Activated naive CD8-positive, alpha-beta T cell treated with anti-CD3 and anti-CD28 coated beads for 36 hours (primary cell): Measurements from ENCODE around the gene TOX3. TPM values are rescaled to one million over a fixed set of nuclear protein-coding genes. Genes with fewer than 3 reads are reported as not detected.

Experiments used
- DNase-seq: peaks from one replicate; pipeline ENCODE4 v3.0.0; 2021
- H3K27ac Mint-ChIP-seq: one replicate; pipeline ENCODE4 v1.8.0; 2022; ENCODE audit warnings: mild to moderate bottlenecking, moderate library complexity, mixed read lengths
- H3K27me3 Mint-ChIP-seq: one replicate; pipeline ENCODE4 v1.8.0; 2022; ENCODE audit warnings: mild to moderate bottlenecking, mixed read lengths
- H3K36me3 Mint-ChIP-seq: one replicate; pipeline ENCODE4 v1.8.0; 2021; ENCODE audit warnings: mild to moderate bottlenecking, mixed read lengths
- H3K4me1 Mint-ChIP-seq: one replicate; pipeline ENCODE4 v1.8.0; 2021; ENCODE audit warnings: mixed read lengths
- H3K4me3 Mint-ChIP-seq: one replicate; pipeline ENCODE4 v1.8.0; 2022; ENCODE audit warnings: mild to moderate bottlenecking, moderate library complexity, mixed read lengths
- H3K9me3 Mint-ChIP-seq: one replicate; pipeline ENCODE4 v1.8.0; 2022; ENCODE audit warnings: mixed read lengths
- total RNA-seq, 2 experiments: library from RNA; stranded (reverse); gene quantifications; one replicate each; pipeline ENCODE4 v1.2.3, GENCODE V29; 2021

TOX3 gene
- total RNA-seq, 2 experiments from 2014 or later, result not detected

DNA sequence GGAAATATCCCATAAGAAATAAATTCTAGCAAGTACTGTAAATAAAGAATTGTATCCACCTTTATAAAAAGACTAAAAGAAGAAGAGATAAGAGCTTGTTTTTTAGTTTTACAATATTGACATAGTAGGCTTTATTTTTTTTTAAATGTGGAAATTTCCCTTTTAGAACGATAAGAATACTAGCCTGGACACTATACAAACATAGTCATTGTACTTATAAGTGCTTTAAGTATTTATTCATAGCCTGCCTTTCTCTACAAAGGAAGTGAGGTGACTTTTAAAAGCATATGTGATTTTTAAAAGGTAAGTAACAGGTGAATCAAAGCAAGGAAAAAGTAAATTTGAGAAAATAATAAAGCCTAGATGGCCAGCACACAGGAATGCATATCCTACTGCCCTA is 17.7 kb downstream of the TOX3 start:
- no peaks in the 10 kb centered on the region for H3K36me3 Mint-ChIP-seq
- H3K9me3 Mint-ChIP-seq, result no peaks in the 10 kb centered on the region
- peaks cover 4% of the 10 kb centered on the region for H3K27me3 Mint-ChIP-seq
- H3K27ac Mint-ChIP-seq, result no peak overlapping the region
- no peak overlapping the region for H3K4me3 Mint-ChIP-seq
- no peaks in the 10 kb centered on the region for H3K4me1 Mint-ChIP-seq
- no peak for DNase-seq

DNA sequence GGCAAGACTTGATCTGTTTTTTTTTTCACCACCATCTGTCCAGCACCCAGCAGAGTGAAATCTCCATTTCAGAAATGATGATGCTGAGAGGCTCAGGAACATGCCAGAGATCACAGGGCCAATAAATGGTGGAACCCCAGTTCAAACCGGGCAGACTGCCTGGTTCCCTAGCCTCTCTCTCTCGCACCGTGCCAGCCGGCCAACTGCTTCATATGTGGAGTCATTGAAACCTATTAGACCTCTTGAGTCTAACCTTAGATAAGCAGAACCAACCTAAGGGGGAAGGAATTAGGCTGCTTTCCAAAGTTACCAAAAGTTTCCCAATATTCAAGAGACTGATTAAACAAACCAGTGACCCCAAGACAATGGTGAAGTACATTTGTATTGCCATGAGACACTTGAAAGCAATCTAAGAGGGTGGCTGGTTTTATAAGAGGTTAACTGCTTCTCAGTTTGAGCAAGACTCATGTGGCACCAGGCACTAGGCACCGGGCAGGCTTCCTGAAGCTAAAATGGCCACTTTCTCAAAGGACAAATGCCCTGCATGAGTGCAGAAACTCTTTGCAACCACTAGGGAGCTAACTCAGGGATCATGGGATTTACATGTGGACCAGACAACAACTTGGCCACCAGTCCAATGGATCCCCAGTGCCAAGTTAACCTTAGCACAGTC is 18.4 kb downstream of the TOX3 start:
- DNase-seq, result no peak
- Mint-ChIP-seq H3K4me1 (no peaks in the 10 kb centered on the region), H3K9me3 (no peaks in the 10 kb centered on the region), H3K27ac (no peak overlapping the region), H3K4me3 (no peak overlapping the region), H3K36me3 (no peaks in the 10 kb centered on the region), H3K27me3 (peaks cover 4% of the 10 kb centered on the region)

DNA sequence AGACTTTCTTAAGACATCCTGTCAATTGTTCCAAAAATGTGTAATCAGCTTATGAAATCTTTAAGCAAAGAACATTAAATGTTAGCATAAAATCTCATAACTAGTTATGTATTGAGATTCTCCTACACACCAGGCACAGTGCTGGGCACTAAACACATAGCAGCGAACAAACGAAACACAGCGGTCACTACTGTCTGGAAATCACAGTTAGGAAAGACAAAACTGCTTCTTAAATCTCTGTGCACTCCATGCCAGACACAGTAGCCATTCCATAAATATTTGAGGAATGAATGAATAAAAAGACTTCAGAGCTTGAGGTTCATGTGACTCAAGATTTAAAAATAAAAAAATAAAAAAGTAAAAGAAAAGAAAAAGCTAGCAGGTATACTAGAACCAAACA is 20.1 kb downstream of the TOX3 start:
- Mint-ChIP-seq H3K9me3 (peaks cover 2% of the 10 kb centered on the region), H3K27me3 (peaks cover 4% of the 10 kb centered on the region), H3K27ac (no peak overlapping the region), H3K4me3 (no peak overlapping the region), H3K4me1 (no peaks in the 10 kb centered on the region), H3K36me3 (no peaks in the 10 kb centered on the region)
- no peak for DNase-seq

DNA sequence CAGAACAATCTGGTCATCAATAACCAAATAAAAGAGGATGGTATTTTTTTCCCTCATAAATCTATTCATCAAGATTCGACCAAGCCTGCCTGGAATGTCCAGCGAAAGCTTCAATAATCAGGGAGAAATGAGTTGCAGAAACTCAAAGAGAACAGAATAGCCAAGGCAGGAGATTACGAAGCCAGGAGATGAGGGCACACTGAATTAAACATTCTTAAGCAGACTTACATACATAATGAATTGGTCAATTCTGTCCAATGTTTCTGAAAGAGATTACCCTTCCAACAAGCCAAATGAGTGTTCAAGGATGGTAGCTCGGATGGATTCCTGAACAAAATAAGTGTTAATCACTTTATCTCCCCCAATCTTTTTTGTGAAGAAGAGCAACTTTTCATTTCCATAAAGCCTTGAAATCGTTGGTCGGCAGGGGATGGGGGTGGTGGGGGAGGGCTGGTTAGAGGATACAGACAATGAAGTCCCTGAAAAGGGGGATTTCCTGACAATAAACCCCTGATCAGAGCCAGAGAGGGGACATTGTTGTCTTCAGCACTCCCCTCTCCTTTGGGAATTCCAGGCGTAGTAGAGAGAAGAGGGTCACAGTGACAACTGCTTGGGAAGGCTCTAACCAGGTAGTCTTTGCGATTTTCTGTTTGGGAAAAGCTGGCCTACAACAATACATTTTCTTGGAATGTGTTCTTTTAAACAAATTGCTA is 20.7 kb downstream of the TOX3 start:
- Mint-ChIP-seq H3K27ac (no peak overlapping the region), H3K9me3 (peaks cover 2% of the 10 kb centered on the region), H3K27me3 (peaks cover 4% of the 10 kb centered on the region), H3K4me1 (no peaks in the 10 kb centered on the region), H3K4me3 (no peak overlapping the region), H3K36me3 (no peaks in the 10 kb centered on the region)
- DNase-seq, result no peak

DNA sequence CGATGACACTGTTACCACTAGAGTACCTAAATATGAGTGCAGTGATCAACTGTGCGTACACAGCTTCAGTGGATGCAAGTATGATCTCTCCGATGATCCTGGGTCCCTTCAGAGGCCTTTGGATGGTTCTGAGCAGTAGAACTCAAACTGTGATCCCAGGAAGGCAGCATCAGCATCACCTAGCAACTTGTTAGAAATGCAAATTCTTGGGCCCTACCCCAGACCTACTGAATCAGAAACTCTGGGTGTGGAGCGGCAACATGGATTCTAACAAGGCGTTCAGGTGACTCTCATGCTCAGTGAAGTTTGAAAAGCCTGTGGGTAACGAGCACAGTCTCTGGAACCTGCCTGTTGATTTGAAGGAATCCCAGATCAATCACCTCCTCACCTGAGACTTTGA is 25.4 kb downstream of the TOX3 start:
- Mint-ChIP-seq H3K4me3 (no peak overlapping the region), H3K9me3 (peaks cover 2% of the 10 kb centered on the region), H3K4me1 (no peaks in the 10 kb centered on the region), H3K27me3 (peaks cover 4% of the 10 kb centered on the region), H3K27ac (no peak overlapping the region), H3K36me3 (no peaks in the 10 kb centered on the region)
- no peak for DNase-seq

DNA sequence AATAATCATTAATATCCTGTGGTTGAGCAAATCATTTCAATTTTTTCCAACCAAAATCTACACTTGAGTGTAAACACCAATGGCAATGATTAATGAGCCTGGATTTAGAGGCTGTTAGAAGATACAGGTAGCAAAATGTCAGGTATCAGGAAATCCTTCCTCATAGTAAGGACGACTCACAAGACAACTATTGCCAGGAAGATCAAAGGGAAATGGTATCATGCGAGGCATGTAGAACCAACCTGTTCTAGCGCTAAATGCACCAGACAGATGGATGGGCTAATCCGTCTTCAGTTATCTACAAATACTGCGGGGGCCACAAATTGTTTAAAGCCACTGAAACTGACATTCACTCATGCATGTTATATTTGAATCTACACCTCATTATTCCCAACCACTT is 28.1 kb downstream of the TOX3 start:
- DNase-seq, result no peak
- Mint-ChIP-seq H3K36me3 (no peaks in the 10 kb centered on the region), H3K4me3 (no peak overlapping the region), H3K9me3 (peaks cover 6% of the 10 kb centered on the region), H3K27ac (no peak overlapping the region), H3K4me1 (no peaks in the 10 kb centered on the region), H3K27me3 (no peaks in the 10 kb centered on the region)

DNA sequence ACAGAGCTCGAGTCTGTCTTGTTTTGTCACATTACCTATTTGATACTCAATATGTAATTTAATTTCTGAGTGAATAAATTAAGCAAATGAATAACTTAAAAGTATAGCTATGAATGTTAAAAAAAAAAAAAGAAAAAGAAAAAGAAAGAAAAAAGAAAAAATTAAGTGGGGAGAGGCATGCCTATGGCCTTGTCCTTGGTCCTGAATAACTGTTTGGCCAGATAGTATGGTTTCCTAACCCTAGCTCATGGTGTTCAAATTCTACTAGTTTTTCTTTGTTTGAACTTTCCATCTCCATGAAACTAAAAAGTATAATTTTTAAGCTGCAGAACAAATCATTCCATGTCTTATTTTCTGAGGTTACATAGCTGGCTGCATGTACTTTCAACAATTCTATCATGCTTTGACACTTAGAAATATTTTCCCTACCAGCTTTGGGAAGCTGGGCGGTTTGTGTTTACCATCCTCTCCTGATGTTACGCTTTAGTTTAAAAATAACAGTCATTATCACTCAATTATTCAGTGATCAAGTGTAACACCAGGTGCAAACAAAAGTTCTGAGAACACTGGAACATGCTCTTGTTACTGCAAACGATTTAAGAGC is 31.8 kb downstream of the TOX3 start:
- H3K36me3 Mint-ChIP-seq, result no peaks in the 10 kb centered on the region
- DNase-seq, result no peak
- H3K4me3 Mint-ChIP-seq, result no peak overlapping the region
- H3K4me1 Mint-ChIP-seq, result no peaks in the 10 kb centered on the region
- peaks cover 4% of the 10 kb centered on the region for H3K9me3 Mint-ChIP-seq
- no peak overlapping the region for H3K27ac Mint-ChIP-seq
- H3K27me3 Mint-ChIP-seq, result no peaks in the 10 kb centered on the region

DNA sequence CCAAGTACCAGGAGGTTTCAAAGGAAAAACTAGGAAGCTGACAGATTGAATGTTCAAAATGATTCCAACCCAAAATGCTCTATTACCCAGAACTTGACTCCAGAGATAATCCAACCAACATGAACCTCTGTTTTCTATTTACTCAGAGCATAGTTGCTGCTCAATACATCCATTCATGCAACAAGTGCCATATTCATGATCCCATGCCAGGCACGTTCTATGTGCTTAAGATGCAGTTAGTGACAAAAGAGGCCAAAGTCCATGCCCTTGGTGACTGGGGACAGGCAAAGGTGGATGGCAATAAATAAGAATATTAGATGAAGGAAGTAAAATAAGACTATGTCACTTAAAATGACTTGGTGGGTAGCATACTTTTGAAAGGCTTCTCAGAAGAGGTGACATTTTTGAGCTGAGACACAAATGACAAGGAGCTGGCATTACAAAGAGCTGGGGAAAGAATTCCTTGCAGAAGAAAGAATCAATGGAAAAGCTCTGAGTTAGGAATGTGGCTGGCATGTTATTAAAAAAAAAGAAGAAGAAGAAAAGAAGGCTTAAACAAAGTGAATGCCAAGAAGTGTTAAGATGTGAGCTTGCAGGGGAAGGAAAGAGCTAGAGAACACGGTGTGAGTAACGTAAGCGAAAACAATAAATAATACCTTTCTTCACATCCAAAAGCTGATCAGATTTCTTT is 34.5 kb downstream of the TOX3 start:
- Mint-ChIP-seq H3K27ac (no peak overlapping the region), H3K4me3 (no peak overlapping the region), H3K27me3 (no peaks in the 10 kb centered on the region), H3K36me3 (no peaks in the 10 kb centered on the region), H3K9me3 (peaks cover 4% of the 10 kb centered on the region), H3K4me1 (no peaks in the 10 kb centered on the region)
- DNase-seq, result no peak

DNA sequence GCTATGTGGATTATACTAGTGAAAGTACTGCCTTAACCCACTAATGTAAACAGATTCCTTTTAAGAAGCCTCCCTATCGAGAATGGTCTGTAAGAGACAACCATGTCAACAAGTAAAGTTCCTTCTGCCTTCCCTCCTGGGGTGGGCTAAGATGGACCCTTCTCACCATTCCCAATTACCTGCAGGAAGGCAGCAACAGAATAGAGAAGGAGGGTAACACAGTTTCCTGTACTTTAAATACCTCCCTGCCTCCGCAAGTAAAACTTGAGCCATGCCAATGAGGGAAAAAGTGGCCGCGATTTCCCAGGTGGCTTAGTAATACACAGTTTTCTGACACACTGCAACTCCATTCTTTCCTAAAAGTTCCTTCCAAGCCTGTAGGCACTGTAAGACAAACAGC is 45.2 kb downstream of the TOX3 start:
- DNase-seq, result no peak
- Mint-ChIP-seq H3K36me3 (no peaks in the 10 kb centered on the region), H3K27ac (no peak overlapping the region), H3K4me1 (no peaks in the 10 kb centered on the region), H3K4me3 (no peak overlapping the region), H3K27me3 (peaks cover 10% of the 10 kb centered on the region), H3K9me3 (no peaks in the 10 kb centered on the region)

DNA sequence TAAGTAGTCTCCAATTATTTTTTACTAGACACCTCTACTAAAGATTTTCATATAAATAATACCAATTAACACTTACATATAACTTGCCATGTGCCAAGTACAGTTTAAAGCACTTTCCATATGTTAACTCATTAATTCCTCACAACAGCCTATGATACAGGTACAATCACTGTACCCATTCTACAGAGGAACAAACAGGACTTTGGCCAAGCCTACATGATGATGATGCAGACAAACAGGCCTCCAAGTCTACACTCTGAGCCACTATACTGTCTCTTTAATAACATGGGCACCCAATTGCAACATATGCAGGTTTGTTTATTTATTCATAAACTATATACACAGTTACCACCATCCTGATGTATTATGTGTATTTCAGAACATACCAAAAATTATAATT is 46.0 kb downstream of the TOX3 start:
- H3K27ac Mint-ChIP-seq, result no peak overlapping the region
- H3K9me3 Mint-ChIP-seq, result no peaks in the 10 kb centered on the region
- H3K36me3 Mint-ChIP-seq, result no peaks in the 10 kb centered on the region
- H3K4me3 Mint-ChIP-seq, result no peak overlapping the region
- no peak for DNase-seq
- H3K27me3 Mint-ChIP-seq, result peaks cover 10% of the 10 kb centered on the region
- no peaks in the 10 kb centered on the region for H3K4me1 Mint-ChIP-seq

DNA sequence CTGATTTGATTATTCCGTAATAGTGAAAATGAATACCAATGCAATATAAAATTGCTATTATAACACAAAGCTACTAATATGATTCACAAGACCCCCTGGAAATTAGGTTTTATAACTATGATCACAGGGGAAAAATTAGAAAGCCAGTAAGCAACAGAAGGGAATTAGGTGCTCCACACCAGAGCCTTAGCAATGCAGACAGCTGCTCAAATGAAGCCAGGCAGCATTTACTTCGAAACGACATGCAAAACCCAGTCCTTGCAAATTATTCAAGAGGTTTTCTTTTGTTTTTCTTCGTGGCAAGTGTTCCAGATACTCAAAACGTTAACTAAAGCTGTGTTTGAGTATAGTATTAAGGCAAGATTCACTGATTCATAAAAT is 47.9 kb downstream of the TOX3 start:
- Mint-ChIP-seq H3K4me3 (no peak overlapping the region), H3K4me1 (no peaks in the 10 kb centered on the region), H3K27me3 (peaks cover 10% of the 10 kb centered on the region), H3K27ac (no peak overlapping the region), H3K9me3 (no peaks in the 10 kb centered on the region), H3K36me3 (no peaks in the 10 kb centered on the region)
- no peak for DNase-seq

DNA sequence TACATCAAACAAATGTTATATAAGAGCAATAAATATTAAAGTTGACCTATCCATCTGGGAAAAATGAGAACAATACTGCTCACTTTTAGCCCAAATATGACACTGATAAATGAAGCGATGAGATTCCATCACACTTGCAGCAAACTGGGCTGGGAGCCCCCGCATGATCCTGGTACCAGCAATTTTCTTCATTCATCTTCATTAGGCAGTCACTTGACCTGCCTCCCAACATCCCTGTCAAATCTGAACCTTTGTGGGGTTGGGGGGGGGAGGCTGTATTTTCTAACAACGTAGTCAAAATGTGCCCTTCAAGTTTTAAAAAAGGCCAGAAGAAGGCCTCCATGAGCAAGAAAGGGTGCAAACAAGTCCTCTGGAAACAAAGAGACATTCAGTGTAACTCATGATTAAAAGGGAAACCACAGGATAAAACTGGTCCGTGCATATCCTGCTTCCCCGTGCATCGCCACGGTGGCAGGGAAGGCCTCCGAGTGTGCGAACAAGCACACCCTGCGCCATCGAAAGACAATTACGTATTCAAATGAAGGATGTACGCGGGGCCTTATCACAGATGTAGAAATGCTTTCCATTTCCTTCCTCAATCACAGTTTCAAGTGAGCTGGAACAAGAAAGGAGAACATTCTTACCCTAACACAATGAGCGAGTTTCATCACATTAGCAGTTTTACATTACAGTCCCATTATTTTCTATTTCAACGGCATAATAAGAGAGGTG is 48.4 kb downstream of the TOX3 start:
- H3K9me3 Mint-ChIP-seq, result no peaks in the 10 kb centered on the region
- peaks cover 10% of the 10 kb centered on the region for H3K27me3 Mint-ChIP-seq
- H3K36me3 Mint-ChIP-seq, result no peaks in the 10 kb centered on the region
- H3K27ac Mint-ChIP-seq, result no peak overlapping the region
- no peaks in the 10 kb centered on the region for H3K4me1 Mint-ChIP-seq
- DNase-seq, result no peak
- no peak overlapping the region for H3K4me3 Mint-ChIP-seq

DNA sequence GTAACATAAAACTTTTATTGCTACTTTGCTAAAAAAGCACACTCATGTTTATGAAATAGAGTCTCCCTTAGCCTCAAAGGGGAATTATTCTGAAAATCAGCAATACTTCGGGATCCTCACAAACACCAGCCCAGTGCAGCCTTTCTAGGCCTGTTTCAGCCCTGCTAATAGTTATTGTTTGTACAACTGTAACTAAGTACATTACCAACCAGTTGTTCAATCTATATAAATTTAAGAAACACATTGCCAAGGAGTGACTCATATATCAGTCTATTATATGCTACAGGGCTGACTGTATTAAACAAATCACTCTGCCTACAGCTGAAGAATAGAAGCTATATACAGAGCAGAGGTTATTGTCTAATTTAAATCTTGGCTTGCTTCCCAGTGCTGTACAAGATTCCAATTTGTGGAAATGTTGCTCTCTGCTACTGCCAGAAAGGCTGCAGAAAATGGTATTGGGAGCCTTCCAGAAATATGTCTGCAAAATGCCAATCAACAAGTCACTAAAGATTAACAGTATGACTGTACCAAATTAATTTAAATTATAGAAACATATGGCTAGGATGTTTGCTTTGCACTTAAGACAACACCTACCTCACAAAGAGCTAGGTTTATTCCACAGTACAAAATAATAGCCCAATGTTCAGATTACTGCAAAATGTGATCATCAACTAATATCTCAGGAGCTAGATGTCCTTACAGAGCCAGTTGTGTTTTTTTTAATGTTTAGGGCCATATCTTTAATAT is 49.7 kb downstream of the TOX3 start:
- Mint-ChIP-seq H3K36me3 (no peaks in the 10 kb centered on the region), H3K9me3 (no peaks in the 10 kb centered on the region), H3K27ac (no peak overlapping the region), H3K4me3 (no peak overlapping the region), H3K4me1 (no peaks in the 10 kb centered on the region), H3K27me3 (peaks cover 10% of the 10 kb centered on the region)
- DNase-seq, result no peak

DNA sequence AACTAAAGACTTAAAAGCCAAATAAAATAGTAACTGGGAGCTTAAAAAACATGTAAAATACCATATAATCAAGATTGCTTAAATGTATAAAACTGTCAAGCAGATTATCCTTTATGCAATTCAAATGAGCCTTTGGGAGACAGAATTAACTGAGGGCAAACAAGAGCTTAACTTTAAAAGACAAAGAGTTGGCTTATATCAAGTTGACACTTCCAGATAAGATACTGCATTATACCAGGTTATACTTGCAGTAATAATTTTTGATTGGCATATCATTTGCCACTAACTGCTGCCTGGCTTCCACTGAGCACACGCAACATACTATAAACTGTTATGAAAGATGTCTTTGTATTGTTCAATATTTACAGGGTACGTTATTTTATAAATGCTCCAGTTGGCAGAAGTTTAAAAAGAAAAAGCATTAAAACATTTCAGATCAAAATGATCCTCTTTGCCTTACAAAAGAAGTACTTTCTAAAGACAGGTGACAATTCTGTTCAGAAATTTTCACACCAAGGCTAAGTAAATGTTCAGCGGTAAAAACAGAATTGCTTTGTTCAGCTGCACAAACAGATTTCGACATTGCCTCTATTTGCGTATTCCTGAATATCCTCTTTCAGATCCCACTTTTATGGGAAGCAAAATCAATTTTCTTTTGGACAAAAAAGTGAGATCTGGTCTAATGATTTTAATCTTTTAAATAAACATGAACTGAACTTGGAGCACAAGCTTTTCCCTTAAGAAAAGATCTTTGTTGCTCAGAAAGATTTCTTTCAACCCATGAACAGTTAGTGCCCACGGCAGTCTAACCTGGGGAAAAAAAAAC is 50.7 kb downstream of the TOX3 start:
- H3K4me3 Mint-ChIP-seq, result no peak overlapping the region
- H3K4me1 Mint-ChIP-seq, result no peaks in the 10 kb centered on the region
- H3K27me3 Mint-ChIP-seq, result peaks cover 10% of the 10 kb centered on the region
- H3K9me3 Mint-ChIP-seq, result no peaks in the 10 kb centered on the region
- H3K27ac Mint-ChIP-seq, result no peak overlapping the region
- H3K36me3 Mint-ChIP-seq, result no peaks in the 10 kb centered on the region
- DNase-seq, result no peak
